ENCODE results near the gene CSMD2. TPM values are rescaled to one million over a fixed set of nuclear protein-coding genes. Genes with fewer than 3 reads are reported as not detected.

Gene CSMD2
- total and polyA plus RNA-seq, 2 experiments from 2014 or later, result 5.3 to 16.6 TPM

- ATAC-seq, result no peak
- H3K27me3 Mint-ChIP-seq (ENCODE audit: insufficient read depth, low read depth, poor library complexity), result peaks cover 1% of the 10 kb centered on the region
- H3K27ac Mint-ChIP-seq, result no peak overlapping the region
- Histone ChIP-seq H3K27ac (ENCODE audit: low read depth) (no peak overlapping the region), H4K20me1 (replicated peaks; ENCODE audit: insufficient read depth) (0 out of 2 replicates have a peak, but pooled peaks cover 4% of the 10 kb centered on the region), H3K4me3 (no peak overlapping the region), H3K79me2 (replicated peaks; ENCODE audit: insufficient read depth) (no peaks in the 10 kb centered on the region), H3K9me2 (ENCODE audit: insufficient read depth) (no peaks in the 10 kb centered on the region), H3K36me3 (ENCODE audit: insufficient read depth) (no peaks in the 10 kb centered on the region), H2AFZ (no peak overlapping the region), H3K27me3 (ENCODE audit: insufficient read depth) (no peaks in the 10 kb centered on the region), H3K4me1 (ENCODE audit: insufficient read depth) (peaks cover 5% of the 10 kb centered on the region; the same call in 1 of the 2 replicates), H3K4me2 (no peak overlapping the region), H3F3A (replicated peaks; ENCODE audit: low read depth) (no peaks in the 10 kb centered on the region)
- H3K36me3 Mint-ChIP-seq (ENCODE audit: low read depth), result peaks cover 25% of the 10 kb centered on the region
- DNase-seq (ENCODE audit: low spot score), result no peak
- no peaks in the 10 kb centered on the region for H3K9me3 Mint-ChIP-seq
- H3K4me1 Mint-ChIP-seq, result peaks cover 14% of the 10 kb centered on the region; the same call in 2 of the 3 replicates
- no peak overlapping the region for H3K4me3 Mint-ChIP-seq
- TF ChIP-seq EZH2phosphoT487 (IDR thresholded peaks at IDR 0.05; ENCODE audit: unreplicated experiment) (no peak), ZNF114 (CRISPR knock-in tag; IDR thresholded peaks at IDR 0.05) (no peak), CREB1 (CRISPR knock-in tag; IDR thresholded peaks at IDR 0.05; ENCODE audit: low read depth) (no peak), NANOG (IDR thresholded peaks at IDR 0.05; ENCODE audit: borderline replicate concordance) (no peak), ZNF331 (CRISPR knock-in tag; IDR thresholded peaks at IDR 0.05; ENCODE audit: low read depth) (no peak), EZH2 (IDR thresholded peaks at IDR 0.05; ENCODE audit: low read depth, unreplicated experiment) (no peak), POLR2AphosphoS5 (IDR thresholded peaks at IDR 0.05; ENCODE audit: low read depth) (no peak), CTCF (conservative IDR thresholded peaks at IDR 0.05; ENCODE audit: low read depth in 2 of 2) (no peak), JUNB (IDR thresholded peaks at IDR 0.05; ENCODE audit: unreplicated experiment) (no peak), STAT1 (IDR thresholded peaks at IDR 0.05; ENCODE audit: unreplicated experiment) (no peak)
- TF ChIP-seq, protein P1, sequence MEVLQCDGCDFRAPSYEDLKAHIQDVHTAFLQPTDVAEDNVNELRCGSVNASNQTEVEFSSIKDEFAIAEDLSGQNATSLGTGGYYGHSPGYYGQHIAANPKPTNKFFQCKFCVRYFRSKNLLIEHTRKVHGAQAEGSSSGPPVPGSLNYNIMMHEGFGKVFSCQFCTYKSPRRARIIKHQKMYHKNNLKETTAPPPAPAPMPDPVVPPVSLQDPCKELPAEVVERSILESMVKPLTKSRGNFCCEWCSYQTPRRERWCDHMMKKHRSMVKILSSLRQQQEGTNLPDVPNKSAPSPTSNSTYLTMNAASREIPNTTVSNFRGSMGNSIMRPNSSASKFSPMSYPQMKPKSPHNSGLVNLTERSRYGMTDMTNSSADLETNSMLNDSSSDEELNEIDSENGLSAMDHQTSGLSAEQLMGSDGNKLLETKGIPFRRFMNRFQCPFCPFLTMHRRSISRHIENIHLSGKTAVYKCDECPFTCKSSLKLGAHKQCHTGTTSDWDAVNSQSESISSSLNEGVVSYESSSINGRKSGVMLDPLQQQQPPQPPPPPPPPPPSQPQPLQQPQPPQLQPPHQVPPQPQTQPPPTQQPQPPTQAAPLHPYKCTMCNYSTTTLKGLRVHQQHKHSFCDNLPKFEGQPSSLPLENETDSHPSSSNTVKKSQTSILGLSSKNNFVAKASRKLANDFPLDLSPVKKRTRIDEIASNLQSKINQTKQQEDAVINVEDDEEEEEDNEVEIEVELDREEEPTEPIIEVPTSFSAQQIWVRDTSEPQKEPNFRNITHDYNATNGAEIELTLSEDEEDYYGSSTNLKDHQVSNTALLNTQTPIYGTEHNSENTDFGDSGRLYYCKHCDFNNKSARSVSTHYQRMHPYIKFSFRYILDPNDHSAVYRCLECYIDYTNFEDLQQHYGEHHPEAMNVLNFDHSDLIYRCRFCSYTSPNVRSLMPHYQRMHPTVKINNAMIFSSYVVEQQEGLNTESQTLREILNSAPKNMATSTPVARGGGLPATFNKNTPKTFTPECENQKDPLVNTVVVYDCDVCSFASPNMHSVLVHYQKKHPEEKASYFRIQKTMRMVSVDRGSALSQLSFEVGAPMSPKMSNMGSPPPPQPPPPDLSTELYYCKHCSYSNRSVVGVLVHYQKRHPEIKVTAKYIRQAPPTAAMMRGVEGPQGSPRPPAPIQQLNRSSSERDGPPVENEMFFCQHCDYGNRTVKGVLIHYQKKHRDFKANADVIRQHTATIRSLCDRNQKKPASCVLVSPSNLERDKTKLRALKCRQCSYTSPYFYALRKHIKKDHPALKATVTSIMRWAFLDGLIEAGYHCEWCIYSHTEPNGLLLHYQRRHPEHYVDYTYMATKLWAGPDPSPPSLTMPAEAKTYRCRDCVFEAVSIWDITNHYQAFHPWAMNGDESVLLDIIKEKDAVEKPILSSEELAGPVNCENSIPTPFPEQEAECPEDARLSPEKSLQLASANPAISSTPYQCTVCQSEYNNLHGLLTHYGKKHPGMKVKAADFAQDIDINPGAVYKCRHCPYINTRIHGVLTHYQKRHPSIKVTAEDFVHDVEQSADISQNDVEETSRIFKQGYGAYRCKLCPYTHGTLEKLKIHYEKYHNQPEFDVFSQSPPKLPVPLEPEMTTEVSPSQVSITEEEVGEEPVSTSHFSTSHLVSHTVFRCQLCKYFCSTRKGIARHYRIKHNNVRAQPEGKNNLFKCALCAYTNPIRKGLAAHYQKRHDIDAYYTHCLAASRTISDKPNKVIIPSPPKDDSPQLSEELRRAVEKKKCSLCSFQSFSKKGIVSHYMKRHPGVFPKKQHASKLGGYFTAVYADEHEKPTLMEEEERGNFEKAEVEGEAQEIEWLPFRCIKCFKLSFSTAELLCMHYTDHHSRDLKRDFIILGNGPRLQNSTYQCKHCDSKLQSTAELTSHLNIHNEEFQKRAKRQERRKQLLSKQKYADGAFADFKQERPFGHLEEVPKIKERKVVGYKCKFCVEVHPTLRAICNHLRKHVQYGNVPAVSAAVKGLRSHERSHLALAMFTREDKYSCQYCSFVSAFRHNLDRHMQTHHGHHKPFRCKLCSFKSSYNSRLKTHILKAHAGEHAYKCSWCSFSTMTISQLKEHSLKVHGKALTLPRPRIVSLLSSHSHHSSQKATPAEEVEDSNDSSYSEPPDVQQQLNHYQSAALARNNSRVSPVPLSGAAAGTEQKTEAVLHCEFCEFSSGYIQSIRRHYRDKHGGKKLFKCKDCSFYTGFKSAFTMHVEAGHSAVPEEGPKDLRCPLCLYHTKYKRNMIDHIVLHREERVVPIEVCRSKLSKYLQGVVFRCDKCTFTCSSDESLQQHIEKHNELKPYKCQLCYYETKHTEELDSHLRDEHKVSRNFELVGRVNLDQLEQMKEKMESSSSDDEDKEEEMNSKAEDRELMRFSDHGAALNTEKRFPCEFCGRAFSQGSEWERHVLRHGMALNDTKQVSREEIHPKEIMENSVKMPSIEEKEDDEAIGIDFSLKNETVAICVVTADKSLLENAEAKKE (CRISPR knock-in tag; IDR thresholded peaks at IDR 0.05), result no peak
- TF ChIP-seq, protein P2, sequence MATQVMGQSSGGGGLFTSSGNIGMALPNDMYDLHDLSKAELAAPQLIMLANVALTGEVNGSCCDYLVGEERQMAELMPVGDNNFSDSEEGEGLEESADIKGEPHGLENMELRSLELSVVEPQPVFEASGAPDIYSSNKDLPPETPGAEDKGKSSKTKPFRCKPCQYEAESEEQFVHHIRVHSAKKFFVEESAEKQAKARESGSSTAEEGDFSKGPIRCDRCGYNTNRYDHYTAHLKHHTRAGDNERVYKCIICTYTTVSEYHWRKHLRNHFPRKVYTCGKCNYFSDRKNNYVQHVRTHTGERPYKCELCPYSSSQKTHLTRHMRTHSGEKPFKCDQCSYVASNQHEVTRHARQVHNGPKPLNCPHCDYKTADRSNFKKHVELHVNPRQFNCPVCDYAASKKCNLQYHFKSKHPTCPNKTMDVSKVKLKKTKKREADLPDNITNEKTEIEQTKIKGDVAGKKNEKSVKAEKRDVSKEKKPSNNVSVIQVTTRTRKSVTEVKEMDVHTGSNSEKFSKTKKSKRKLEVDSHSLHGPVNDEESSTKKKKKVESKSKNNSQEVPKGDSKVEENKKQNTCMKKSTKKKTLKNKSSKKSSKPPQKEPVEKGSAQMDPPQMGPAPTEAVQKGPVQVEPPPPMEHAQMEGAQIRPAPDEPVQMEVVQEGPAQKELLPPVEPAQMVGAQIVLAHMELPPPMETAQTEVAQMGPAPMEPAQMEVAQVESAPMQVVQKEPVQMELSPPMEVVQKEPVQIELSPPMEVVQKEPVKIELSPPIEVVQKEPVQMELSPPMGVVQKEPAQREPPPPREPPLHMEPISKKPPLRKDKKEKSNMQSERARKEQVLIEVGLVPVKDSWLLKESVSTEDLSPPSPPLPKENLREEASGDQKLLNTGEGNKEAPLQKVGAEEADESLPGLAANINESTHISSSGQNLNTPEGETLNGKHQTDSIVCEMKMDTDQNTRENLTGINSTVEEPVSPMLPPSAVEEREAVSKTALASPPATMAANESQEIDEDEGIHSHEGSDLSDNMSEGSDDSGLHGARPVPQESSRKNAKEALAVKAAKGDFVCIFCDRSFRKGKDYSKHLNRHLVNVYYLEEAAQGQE (IDR thresholded peaks at IDR 0.05; ENCODE audit: unreplicated experiment), result no peak
- TF ChIP-seq, protein P3, sequence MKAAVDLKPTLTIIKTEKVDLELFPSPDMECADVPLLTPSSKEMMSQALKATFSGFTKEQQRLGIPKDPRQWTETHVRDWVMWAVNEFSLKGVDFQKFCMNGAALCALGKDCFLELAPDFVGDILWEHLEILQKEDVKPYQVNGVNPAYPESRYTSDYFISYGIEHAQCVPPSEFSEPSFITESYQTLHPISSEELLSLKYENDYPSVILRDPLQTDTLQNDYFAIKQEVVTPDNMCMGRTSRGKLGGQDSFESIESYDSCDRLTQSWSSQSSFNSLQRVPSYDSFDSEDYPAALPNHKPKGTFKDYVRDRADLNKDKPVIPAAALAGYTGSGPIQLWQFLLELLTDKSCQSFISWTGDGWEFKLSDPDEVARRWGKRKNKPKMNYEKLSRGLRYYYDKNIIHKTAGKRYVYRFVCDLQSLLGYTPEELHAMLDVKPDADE (IDR thresholded peaks at IDR 0.05), result no peak
These were observed 455.0 kb downstream of the CSMD2 start for GRCh38 chr1:33709783-33710718.
